Stimulated activated CD4-positive, alpha-beta T cell treated with anti-CD3 and anti-CD28 coated beads, Interleukin-15, amount 100 ng/mL, for 48 hours (primary cell): ENCODE measurements around the gene MOAP1.
"Not testable (repeated sequence)": the region's sequence is repeated elsewhere in the genome, so short reads cannot be mapped to it uniquely, and the experiment has no call there.

Experiments used
- DNase-seq, 2 donors: peaks; one replicate each; pipeline ENCODE4 v3.0.0-alpha.2; 2020; ENCODE audit warnings: low read depth in 2 of 2

Gene MOAP1

DNA sequence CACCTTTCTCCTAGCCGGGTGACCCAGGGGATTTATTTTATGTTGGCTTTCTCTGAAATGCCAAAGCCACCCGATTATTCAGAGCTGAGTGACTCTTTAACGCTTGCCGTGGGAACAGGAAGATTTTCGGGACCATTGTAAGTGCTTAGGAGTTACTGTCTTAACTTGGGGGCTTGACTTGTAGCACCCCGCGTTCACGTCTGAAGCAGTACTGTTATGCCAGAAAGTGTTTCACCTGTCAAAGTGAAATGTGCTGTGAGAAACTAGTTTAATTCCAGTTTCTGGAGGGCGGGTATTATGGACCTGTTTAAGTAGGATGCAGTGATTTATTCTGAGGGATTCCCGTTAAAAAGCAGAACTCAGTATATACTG lies 638 bp upstream of the MOAP1 start:
- DNase-seq = no peak

DNA sequence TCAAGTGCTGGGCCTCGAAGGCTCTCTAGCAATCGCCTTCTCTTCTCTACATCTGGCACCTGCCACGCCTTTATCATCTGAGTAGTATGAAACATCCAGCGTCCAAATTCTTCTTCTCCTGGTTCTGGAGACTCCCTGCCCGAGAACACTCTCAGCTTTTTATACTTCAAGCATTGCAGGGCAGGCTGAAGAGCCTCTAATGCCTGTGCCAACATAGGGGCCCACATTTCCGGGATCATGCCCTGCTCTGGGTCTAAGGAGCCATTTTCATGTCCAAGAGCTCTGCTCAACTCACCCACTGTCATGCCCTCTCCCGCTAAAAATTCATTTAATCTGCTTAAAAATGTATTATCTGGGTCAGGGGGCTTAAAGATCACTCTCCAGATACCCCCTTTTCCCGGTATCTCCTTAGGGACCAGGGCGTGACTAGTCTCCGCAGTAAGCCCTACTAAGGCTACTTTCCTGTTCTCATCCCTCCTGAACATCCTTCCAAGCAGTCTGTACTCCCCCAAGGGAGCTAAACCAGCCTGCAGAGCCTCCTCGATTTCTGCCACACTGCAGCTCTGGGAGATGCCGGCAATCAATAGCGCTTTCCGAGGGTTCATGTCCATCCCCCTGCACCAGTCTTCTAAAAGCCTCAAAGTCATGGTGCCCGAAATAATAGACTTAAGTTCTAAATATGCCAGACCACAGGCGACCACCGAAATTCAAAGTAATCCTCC lies 940 bp downstream of the MOAP1 start:
- no peak for DNase-seq

DNA sequence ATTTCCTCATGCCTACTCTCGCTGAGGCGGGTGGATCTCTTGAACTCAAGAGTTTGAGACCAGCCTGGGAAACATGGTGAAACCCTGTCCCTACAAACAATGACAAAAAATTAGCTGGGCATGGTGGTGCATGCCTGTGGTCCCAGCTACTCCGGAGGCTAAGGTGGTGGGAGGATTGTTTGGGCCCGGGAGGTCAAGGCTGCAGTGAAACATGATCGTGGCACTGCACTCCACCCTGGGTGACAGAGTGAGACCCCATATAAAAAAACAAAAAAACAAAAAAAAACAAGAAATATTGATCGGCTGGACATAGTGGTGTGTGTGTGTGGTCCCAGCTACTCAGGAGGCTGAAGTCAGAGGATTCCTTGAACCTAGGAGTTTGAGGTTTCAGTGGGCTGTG lies 9.2 kb downstream of the MOAP1 start:
- DNase-seq = no peak

GRCh38 chr14:93174731-93175130 lies 10.0 kb downstream of the MOAP1 start:
- not testable (repeated sequence) for DNase-seq

GRCh38 chr14:93173943-93174395 lies 10.7 kb downstream of the MOAP1 start:
- no peak for DNase-seq

DNA sequence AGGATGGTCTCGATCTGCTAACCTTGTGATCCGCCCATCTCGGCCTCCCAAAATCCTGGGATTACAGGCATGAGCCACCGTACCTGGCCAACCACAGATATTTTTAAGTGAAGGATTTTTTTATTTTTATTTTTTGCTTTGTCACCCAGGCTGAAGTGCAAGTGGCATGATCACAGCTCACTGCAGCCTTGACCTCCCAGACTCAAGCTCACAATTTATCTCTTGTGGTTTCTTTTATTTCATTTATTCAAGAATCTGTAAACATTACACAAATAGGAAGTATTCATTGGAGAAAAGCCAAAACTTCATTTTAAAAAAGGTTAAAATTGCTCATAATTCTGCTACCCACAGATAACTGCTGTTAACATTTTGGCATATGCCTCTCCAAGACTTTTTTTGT lies 13.3 kb downstream of the MOAP1 start:
- no peak for DNase-seq

GRCh38 chr14:93170141-93170540 lies 14.6 kb downstream of the MOAP1 start:
- DNase-seq = not testable (repeated sequence)

GRCh38 chr14:93169619-93170018 lies 15.1 kb downstream of the MOAP1 start:
- not testable (repeated sequence) for DNase-seq

GRCh38 chr14:93168610-93169009 lies 16.1 kb downstream of the MOAP1 start:
- not testable (repeated sequence) for DNase-seq

- DNase-seq = not testable (repeated sequence)
Measured at GRCh38 chr14:93165271-93166265, 19.1 kb downstream of the MOAP1 start.

- no peak for DNase-seq
Measured at GRCh38 chr14:93163564-93163963, 21.1 kb downstream of the MOAP1 start.

DNA sequence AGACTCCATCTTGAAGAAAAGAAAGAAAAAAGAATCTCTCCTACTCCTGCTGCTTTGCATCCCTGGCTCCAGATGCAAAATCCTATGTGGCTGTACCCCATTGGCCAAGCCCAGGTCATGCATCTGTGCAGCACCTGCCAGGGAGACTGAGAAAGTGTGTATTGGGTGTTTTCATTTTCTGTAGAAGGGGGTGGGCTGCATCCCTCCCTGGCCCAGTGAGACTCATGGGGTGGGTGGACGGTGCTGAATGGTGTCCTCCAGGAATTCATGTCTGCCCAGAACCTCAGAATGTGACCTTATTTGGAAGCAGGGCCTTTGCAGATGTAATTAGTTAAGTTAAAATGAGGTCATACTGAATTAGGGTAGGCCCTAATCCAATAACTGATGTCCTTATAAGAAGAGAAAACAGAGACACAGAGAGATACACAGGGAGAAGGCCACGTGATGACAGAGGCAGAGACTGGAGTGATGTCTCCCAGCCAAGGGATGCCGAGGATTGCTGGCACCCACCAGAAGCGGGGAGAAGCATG lies 23.2 kb downstream of the MOAP1 start:
- no peak for DNase-seq

DNA sequence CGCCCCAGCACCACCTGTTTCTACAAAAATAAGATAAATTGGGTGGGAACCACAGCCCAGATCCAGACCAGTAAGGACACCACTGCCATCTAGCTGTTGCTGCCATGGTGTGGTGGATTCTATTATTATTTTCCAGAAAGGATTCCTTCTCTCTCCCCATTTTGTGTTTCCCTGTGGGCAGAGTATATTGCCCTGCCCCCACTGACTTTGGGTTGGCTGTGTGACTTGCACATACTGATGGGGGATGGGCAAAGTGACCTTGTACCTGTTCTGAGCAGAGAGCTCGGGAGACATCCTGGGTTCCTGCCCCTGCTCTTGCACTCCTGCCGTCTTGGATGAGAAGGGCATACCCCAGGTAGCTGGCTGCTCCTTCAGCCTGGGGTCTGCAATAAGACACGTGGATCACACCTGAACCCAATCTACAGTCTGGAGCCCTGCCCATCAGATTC lies 24.3 kb downstream of the MOAP1 start:
- DNase-seq = no peak

GRCh38 chr14:93159625-93160352 lies 24.9 kb downstream of the MOAP1 start:
- not testable (repeated sequence) for DNase-seq

GRCh38 chr14:93158349-93158748 lies 26.3 kb downstream of the MOAP1 start:
- DNase-seq = not testable (repeated sequence)

GRCh38 chr14:93156693-93157369 lies 27.9 kb downstream of the MOAP1 start:
- no peak for DNase-seq

DNA sequence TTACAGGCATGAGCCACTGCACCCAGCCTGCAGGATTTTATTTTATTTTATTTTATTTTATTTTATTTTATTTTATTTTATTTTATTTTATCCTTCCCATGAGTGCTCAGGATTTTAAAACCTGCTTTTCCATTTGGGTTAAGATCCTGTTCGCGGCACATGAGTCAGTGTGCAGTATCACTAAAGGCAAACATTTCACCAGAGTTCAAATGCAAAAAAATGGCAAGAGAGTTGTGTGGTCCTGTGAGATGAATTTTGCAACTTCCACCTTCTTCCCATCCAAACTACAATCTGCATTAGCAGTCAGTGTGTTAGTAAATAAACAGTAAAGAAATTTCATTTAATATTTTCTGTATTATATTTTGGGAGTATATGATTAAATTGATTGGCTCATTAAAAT lies 29.0 kb downstream of the MOAP1 start:
- no peak for DNase-seq

DNA sequence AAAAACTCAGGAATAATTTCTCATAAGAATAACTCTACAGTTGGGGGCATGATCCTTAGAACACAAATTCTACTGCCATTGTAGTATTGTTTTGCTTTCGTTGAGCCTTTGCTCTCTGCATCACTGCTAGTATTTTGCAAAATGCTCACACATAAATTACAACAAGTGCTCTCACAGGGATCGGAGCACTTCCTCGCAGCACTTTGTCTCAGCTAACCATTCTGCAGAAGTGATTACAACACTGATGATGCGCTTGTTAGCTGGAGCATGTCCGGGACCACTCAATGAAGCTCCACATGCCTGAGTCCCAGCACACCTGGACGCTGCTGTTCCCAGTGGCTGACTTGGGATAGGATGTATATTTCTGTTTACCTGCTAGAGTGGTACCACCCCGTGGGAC lies 31.6 kb downstream of the MOAP1 start:
- no peak for DNase-seq

- no peak for DNase-seq
Measured at GRCh38 chr14:93150227-93151208, 34.2 kb downstream of the MOAP1 start.

- no peak for DNase-seq
Measured at GRCh38 chr14:93148979-93149378, 35.7 kb downstream of the MOAP1 start.
